ENCODE data around the gene TEX26. TPM values are rescaled to one million over a fixed set of nuclear protein-coding genes. Genes with fewer than 3 reads are reported as not detected.

Gene TEX26
- polyA plus RNA-seq, 1 donor, result not detected

- no peak for DNase-seq (ENCODE audit: low read depth)
Observed at GRCh38 chr13:31011901-31012654, 79.6 kb downstream of the TEX26 start.

GRCh38 chr13:31012655-31013024 lies 80.2 kb downstream of the TEX26 start:
- no peak for DNase-seq (ENCODE audit: low read depth)

- DNase-seq (ENCODE audit: low read depth), result no peak
Observed at GRCh38 chr13:31014456-31014855, 82.0 kb downstream of the TEX26 start.

GRCh38 chr13:31015199-31015598 lies 82.7 kb downstream of the TEX26 start:
- DNase-seq (ENCODE audit: low read depth), result no peak

- DNase-seq (ENCODE audit: low read depth), result no peak
Observed at GRCh38 chr13:31016342-31017325, 84.2 kb downstream of the TEX26 start.

GRCh38 chr13:31018511-31018910 lies 86.1 kb downstream of the TEX26 start:
- no peak for DNase-seq (ENCODE audit: low read depth)

GRCh38 chr13:31020996-31021395 lies 88.5 kb downstream of the TEX26 start:
- DNase-seq (ENCODE audit: low read depth), result no peak

- no peak for DNase-seq (ENCODE audit: low read depth)
Observed at GRCh38 chr13:31022288-31022895, 89.9 kb downstream of the TEX26 start.

GRCh38 chr13:31022928-31023530 lies 90.6 kb downstream of the TEX26 start:
- DNase-seq (ENCODE audit: low read depth), result no peak

Other genes starting within 250 kb of the TEX26 start
- gene ALOX5AP, start 197.1 kb upstream of the TEX26 start, polyA plus RNA-seq (ENCODE audit: insufficient read length), result 4.3 TPM
- gene MEDAG, start 26.4 kb upstream of the TEX26 start, polyA plus RNA-seq (ENCODE audit: insufficient read length), result 8.4 TPM
- gene HSPH1, start 229.2 kb downstream of the TEX26 start, polyA plus RNA-seq (ENCODE audit: insufficient read length), result 62.7 TPM

Data from forelimb muscle (tissue), 1 donor.